Activated T-cell treated with anti-CD3 and anti-CD28 coated beads for 1 hour (primary cell): ENCODE results near the gene PIGL.
"Not testable (repeated sequence)": the region's sequence is repeated elsewhere in the genome, so short reads cannot be mapped to it uniquely, and the experiment has no call there.

Experiments used
- DNase-seq: peaks from one replicate; pipeline ENCODE4 v3.0.0-alpha.2; 2020; ENCODE audit warnings: low read depth

The PIGL gene

GRCh38 chr17:16273929-16274339, 56.9 kb downstream of the PIGL start:
- no peak for DNase-seq

DNA sequence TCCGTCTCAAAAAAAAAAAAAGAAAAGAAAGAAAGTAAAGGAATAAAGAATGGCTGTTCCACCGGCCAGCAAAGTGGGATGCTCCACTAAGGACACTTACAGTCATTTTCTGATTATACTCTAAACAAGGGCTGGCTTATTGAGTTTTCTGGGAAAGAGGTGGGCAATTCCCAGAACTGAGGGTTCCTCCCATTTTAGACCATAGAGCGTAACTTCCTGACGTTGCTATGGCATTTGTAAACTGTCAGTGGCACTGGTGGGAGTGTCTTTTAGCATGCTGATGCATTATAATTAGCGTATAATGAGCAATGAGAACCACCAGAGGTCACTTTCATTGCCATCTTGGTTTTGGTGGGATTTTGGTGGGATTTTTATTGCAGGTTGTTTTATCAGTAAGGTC, 58.0 kb downstream of the PIGL start:
- no peak for DNase-seq

GRCh38 chr17:16277163-16277562, 60.2 kb downstream of the PIGL start:
- no peak for DNase-seq

- no peak for DNase-seq
Observed at GRCh38 chr17:16281351-16281750, 64.3 kb downstream of the PIGL start.

GRCh38 chr17:16282522-16282921, 65.5 kb downstream of the PIGL start:
- DNase-seq: no peak

DNA sequence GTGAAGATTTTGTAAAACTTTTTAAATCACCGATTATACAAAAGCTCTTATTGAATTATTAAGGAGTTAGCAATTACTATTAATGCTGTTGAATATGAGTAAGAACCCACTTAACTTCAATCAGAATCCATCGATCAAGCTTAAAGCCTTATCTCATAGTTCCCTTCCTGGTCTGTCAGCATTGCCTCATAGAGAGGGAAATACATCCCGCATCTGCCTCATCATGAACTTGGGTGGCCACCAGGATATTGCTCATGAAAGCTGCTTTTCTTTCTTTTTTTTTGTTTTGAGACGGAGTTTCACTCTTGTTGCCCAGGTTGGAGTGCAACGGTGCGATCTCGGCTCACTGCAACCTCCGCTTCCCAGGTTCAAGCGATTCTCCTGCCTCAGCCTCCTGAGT, 66.7 kb downstream of the PIGL start:
- no peak for DNase-seq

DNA sequence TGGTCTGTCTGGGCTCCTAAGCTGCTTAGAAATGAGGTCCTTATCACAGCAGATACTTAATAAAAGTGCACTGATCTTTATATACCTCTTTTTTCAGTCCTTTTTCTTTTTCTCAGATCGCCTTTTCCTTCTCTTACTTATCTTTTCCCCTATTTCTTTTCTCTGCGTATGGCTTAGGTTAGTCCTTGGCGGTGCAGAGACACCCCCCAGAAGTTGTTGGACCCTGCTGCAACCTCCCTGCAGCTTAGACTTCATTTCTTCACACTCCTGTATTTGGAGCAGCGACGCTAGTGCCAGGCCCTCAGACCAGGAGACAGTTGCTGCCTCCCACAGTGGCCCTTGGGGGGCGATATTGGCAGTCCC, 68.6 kb downstream of the PIGL start:
- DNase-seq: no peak

DNA sequence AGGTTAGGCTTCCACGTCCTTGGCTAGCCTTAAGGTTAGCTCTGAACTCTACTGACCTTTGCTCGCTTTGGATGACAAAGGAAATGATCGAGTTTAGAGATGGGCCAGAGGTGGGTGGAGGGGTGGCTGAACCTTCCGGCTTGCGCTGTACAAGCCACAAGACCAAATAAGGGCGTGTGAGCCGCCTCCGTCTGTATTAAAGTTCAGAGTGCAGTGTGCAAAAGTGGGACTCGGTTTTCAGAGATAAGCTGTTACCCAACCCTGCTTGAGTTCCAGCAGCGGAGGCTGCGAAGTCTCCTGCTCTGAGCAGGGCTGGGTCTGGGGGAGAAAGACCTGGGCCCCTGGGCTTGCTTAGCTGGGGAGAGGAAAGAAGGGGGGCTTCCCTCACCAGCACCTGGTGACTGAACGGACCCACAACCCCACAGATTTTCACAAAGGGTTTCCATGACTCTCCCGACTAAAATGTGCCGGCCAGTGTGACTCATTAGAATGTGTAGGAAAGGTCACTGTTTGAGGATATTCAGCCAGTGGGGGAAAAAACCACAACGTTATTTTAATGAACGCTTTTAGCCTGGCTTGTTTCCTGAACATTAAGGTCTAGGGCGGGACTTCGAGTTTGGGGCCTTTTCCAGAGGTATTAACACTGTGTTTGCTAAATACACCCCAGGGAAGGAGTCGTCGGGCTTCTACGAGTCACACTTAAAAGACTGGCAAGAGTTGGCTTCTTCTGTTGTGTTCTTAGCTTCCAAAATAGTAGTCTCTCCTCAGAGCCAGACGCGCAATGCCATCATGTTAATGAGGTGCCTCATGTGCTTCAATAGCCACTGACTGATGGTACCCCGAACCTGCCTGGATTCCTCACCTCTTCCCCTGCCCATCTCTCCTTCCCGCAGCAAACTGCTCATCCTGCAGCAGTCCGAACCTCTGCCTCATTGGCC, 69.3 kb downstream of the PIGL start:
- DNase-seq: peak; percentile 51

- no peak for DNase-seq
Observed at GRCh38 chr17:16286947-16287562, 70.0 kb downstream of the PIGL start.

DNA sequence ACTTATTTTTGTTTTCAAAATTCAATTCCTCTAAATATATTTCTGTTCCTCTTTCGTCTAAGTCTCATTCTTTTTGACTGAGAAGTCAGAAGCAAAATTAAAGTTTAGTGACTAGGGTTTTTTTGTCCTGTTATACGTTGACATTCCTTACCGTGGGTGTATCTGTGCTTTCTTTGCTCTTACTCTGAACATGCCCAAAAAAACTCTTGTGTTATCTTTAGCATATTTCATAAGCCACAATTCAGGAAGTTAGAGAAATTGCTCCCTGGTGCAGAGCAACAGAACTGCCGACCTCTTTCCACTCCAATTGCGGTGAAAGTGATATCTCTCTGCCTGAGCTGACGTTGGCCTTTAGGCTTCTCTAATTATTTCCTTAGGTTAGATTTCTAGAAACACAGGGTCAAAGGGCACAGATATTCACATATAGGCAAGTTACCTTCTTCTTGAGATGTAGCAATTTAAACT, 70.6 kb downstream of the PIGL start:
- DNase-seq: no peak

GRCh38 chr17:16288860-16289571, 72.0 kb downstream of the PIGL start:
- DNase-seq: no peak

GRCh38 chr17:16293931-16294330, 76.9 kb downstream of the PIGL start:
- no peak for DNase-seq

DNA sequence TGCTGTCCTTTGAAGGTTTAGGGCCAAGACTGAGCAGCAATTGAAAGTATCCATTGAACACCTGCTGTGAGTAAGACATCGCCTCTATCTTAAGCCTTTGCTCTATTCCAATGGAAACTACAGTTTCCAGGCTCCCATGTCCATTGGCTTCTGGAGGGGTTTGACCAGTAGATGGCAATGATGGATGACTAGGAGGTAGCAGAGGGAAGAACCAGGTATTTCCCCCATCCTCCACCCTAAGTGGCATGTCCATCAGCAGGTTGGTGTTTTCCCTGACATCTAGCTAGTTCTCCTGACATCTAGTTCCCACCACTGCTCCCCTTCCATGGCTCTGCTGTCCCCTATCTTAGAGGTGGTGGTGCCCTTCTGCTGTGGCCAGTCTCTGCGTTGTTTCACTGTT, 77.5 kb downstream of the PIGL start:
- DNase-seq: no peak

GRCh38 chr17:16296072-16296471, 79.1 kb downstream of the PIGL start:
- not testable (repeated sequence) for DNase-seq

GRCh38 chr17:16297367-16298139, 80.5 kb downstream of the PIGL start:
- no peak for DNase-seq

DNA sequence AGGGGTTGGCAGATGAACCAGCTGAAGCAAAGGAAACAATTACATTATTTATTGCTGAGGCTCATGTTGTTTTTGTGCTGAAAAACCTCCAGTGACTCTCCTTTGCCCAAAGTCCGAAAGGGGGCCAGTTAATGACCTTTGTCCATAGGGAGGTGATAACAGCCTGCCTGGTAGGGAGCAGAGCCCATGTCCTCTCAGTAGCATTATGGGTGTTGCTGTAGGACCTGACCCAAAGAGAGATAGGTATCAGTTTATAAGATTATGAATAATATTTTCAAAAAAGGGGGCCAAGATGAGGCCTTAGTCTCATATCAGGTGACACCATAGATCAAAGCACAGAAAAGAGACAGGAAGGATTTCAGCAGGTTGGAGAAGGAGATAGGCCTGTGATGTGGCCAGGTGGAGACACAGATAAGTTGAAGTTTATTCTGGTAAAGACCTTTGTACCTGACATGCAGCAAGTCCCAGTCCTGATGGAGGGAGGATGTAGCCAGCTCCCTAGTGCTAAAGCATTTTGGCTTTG, 81.2 kb downstream of the PIGL start:
- no peak for DNase-seq

GRCh38 chr17:16300554-16300953, 83.5 kb downstream of the PIGL start:
- no peak for DNase-seq

DNA sequence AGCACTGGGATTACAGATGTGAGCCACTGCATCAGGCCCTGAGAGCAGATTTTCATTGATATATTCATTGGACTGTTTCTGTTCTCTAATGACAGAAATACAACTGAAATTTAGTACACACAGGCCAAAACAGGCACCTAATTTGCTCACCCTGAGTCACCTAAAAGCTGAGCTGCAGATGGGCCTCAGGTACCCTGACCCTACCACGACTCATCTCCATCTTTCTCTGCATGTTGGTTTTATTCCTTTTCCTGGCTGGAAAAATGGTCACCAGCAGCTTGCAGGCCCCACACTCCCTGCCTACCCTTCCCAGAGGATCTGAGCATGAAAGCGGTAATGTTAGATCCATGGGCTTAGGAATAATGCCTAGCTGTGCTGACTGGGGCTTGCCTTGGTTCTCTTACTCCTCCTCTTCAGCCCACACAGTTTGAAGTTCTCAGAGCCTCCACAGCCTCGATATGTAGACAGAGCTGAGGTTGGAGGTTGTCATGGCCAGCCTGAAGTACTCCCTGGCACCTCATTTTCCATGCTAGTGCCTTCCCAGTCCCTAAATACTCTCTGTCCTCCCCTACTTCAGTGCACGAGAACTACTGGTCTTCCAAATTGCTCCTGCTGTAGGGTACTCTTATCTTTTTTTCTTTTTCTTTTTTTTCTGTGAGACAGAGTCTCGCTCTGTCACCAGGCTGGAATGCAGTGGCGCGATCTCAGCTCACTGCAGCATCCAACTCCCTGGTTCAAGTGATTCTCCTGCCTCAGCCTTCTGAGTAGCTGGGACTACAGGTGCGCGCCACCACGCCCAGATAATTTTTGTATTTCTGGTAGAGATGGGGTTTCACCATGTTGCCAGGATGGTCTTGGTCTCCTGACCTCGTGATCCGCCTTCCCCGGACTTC, 85.2 kb downstream of the PIGL start:
- DNase-seq: no peak

GRCh38 chr17:16302856-16303255, 85.8 kb downstream of the PIGL start:
- DNase-seq: no peak

- DNase-seq: no peak
Observed at GRCh38 chr17:16304830-16305229, 87.8 kb downstream of the PIGL start.

DNA sequence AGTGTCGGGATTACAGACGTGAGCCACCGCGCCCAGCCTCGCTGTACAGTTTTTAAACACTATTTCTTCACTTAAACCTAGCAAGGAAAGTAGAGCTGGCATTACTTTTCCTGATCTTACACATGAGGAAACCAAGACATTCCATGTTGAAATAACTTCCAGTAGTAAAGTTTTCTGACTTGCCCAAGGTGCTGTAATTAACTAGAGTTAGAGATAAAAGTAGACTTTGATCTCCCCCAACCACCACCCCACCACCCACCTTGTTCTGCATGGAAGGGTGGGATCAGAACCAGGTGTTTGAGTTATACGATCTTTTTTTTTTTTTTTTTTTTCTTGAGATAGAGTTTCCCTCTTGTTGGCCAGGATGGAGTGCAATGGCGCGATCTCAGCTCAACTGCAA, 89.2 kb downstream of the PIGL start:
- DNase-seq: no peak
